Measurements from ENCODE around the gene MBOAT1.

MBOAT1 gene

GRCh38 chr6:20233007-20233730 lies 20.9 kb upstream of the MBOAT1 start:
- no peak for DNase-seq

- no peak for DNase-seq
These were observed 19.9 kb upstream of the MBOAT1 start for GRCh38 chr6:20232188-20232587.

GRCh38 chr6:20230401-20231119 lies 18.3 kb upstream of the MBOAT1 start:
- no peak for DNase-seq

- DNase-seq = no peak
These were observed 17.6 kb upstream of the MBOAT1 start for GRCh38 chr6:20229881-20230280.

- DNase-seq = peak; percentile 85
These were observed 15.1 kb upstream of the MBOAT1 start for GRCh38 chr6:20227350-20227749.

GRCh38 chr6:20223141-20223540 lies 10.9 kb upstream of the MBOAT1 start:
- DNase-seq = peak; percentile 70

- no peak for DNase-seq
These were observed 9.2 kb upstream of the MBOAT1 start for GRCh38 chr6:20221421-20221820.

GRCh38 chr6:20220359-20220758 lies 8.1 kb upstream of the MBOAT1 start:
- DNase-seq = no peak

GRCh38 chr6:20217891-20218290 lies 5.6 kb upstream of the MBOAT1 start:
- no peak for DNase-seq

- peak; percentile 69 for DNase-seq
These were observed 5.1 kb upstream of the MBOAT1 start for GRCh38 chr6:20217324-20217855.

- no peak for DNase-seq
These were observed 3.0 kb upstream of the MBOAT1 start for GRCh38 chr6:20215310-20215709.

GRCh38 chr6:20213271-20213798 lies 1.1 kb upstream of the MBOAT1 start:
- DNase-seq = peak; percentile 91

GRCh38 chr6:20211941-20212391 lies 303 bp downstream of the MBOAT1 start:
- peak; percentile 62 for DNase-seq

- peak; percentile 68 for DNase-seq
These were observed 980 bp downstream of the MBOAT1 start for GRCh38 chr6:20211037-20211940.

GRCh38 chr6:20210158-20210557 lies 2.1 kb downstream of the MBOAT1 start:
- DNase-seq = no peak

- no peak for DNase-seq
These were observed 3.4 kb downstream of the MBOAT1 start for GRCh38 chr6:20208687-20209378.

GRCh38 chr6:20207088-20207418 lies 5.2 kb downstream of the MBOAT1 start:
- DNase-seq = no peak

- peak; percentile 49 for DNase-seq
These were observed 6.5 kb downstream of the MBOAT1 start for GRCh38 chr6:20205722-20206161.

GRCh38 chr6:20204512-20204894 lies 7.8 kb downstream of the MBOAT1 start:
- no peak for DNase-seq

GRCh38 chr6:20203561-20204511 lies 8.4 kb downstream of the MBOAT1 start:
- peak; percentile 66 for DNase-seq

- no peak for DNase-seq
These were observed 9.5 kb downstream of the MBOAT1 start for GRCh38 chr6:20202699-20203302.
